GM12874 (cell line): Measurements from ENCODE around the gene DGAT2.

ENCODE experiments used
- CTCF ChIP-seq: IDR thresholded peaks from 2 replicates; pipeline ENCODE4 v1.5.1; 2011; ENCODE audit warnings: low read depth, mild to moderate bottlenecking, control low read depth, low read length, moderate library complexity; ENCODE audit not compliant: insufficient read depth

The DGAT2 gene

GRCh38 chr11:75728992-75729391 is 39.6 kb upstream of the DGAT2 start:
- no peak for TF ChIP-seq CTCF

GRCh38 chr11:75731095-75731494 is 37.5 kb upstream of the DGAT2 start:
- TF ChIP-seq CTCF: no peak

DNA sequence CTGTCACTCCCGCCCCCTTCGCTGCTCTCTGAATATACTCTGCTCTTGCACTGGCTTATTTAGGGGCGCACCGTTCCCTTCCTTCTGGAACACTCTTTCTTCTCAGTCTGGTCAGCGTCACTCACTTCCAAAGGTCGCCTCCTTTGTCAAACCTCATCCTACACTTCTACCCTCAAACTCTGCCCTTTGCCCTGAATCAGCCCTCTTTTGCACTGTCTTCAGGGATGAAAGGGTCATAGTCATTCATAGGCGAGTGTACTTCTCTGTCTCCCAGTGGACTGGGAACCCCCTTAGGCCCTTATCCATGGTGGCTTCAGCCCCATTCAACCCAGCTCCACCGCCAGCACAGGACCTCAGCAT is 35.5 kb upstream of the DGAT2 start:
- no peak for TF ChIP-seq CTCF

- TF ChIP-seq CTCF: no peak
Measured at GRCh38 chr11:75733431-75734107, 35.0 kb upstream of the DGAT2 start.

DNA sequence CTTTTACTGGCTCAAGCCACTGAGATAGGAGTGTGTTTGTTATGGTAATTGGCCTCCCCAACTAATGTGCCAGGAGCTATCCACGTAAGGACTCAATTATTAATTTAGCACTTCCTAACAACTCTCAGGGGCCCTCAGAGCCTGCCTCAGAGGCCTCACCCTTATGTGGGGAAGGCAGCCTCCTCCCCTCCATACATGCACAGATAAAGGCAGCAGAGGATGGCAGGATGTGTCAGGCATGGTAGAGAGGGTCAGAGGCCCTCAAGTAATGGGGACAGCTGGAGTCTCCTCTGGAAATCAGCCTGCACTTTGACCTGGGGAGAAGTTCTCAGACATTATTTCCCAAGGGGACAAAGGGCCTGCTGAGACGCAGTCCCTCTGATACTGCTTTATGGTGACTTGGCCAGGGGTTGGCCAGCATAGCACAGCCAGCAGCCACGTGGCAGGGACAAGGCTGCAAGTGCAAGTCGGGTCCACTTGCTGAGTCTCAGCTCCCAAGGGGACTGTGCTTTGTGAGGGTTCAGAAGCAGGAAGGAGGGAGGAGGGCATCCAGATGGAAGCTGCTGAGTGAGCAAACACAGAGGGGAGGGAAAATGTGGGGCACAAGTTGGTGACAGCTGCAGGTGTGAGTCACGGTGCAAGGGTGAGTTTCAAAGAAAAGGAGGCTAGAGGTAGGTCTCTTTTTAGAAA is 33.9 kb upstream of the DGAT2 start:
- TF ChIP-seq CTCF: no peak

DNA sequence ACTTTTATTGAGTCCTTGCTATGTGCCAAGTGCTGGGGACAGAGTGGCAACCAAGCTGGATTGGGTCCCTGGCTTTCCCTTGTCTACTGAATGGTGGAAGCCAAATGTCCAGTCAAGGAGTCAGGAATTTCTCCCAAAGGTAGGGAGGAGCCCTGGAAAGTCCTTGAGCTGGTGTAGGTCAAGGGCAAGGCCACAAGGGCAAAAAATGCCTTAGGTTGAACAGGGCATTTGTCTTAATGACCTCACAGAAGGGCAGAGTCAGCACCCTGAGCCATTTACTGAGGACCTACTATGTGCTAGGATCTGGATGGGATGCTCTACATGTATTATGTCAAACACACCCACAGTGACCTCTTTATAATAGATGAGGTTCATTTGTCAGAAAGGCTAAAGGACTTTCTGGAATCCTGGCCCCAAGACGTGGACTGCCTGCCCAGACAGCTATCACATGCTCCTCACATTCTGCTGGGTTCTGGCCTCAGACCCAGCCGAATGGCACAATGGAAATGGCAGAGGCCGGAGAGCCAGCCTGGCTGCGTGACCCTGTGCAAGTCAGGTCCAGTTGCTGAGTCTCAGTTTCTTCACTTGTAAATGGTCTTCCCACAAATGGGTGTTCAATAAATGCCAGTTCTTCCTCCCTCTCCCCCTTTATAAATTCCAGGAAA is 33.3 kb upstream of the DGAT2 start:
- no peak for TF ChIP-seq CTCF

GRCh38 chr11:75737314-75737713 is 31.3 kb upstream of the DGAT2 start:
- TF ChIP-seq CTCF: no peak
